ENCODE measurements around the gene UBE4B. TPM values are rescaled to one million over a fixed set of nuclear protein-coding genes. Genes with fewer than 3 reads are reported as not detected.

The UBE4B gene
- total and polyA plus RNA-seq, 10 of the 15 experiments (the other 5 are each of a cell fraction or from before 2014, with no cell fraction given): 2.9 to 32.6 (median 20.7) TPM

- TF ChIP-seq EZH2 (IDR thresholded peaks at IDR 0.05; ENCODE audit: borderline replicate concordance, control insufficient read depth, low read depth, low read length) (no peak), BRCA1 (IDR thresholded peaks at IDR 0.05; ENCODE audit: low read depth, low read length) (no peak), TBL1XR1 (IDR thresholded peaks at IDR 0.05; ENCODE audit: low read depth, low read length) (no peak), RELA (IDR thresholded peaks at IDR 0.05; ENCODE audit: borderline replicate concordance, partially characterized antibody) (no peak), RELB (IDR thresholded peaks at IDR 0.05; ENCODE audit: low read depth) (peak; percentile 41), ZNF687 (IDR thresholded peaks at IDR 0.05) (peak; percentile 51), MTA3 (IDR thresholded peaks at IDR 0.05; ENCODE audit: borderline replicate concordance, low read length) (no peak), CBX5 (IDR thresholded peaks at IDR 0.05; ENCODE audit: low read depth) (no peak), ZNF207 (IDR thresholded peaks at IDR 0.05; ENCODE audit: borderline replicate concordance) (0 out of 2 replicates have a peak, but pooled peaks have one; percentile 26), WRNIP1 (IDR thresholded peaks at IDR 0.05; ENCODE audit: borderline replicate concordance, low read depth, low read length) (no peak), MXI1 (IDR thresholded peaks at IDR 0.05; ENCODE audit: low read depth, low read length) (0 out of 2 replicates have a peak, but pooled peaks have one; percentile 13), SREBF2 (IDR thresholded peaks at IDR 0.05; ENCODE audit: low read length) (no peak), BCLAF1 (IDR thresholded peaks at IDR 0.05) (no peak), RB1 (IDR thresholded peaks at IDR 0.05; ENCODE audit: borderline replicate concordance) (peak; percentile 87; the same call in 1 of the 2 replicates), NR2F1 (conservative IDR thresholded peaks at IDR 0.05) (peak; percentile 87), CHD4 (IDR thresholded peaks at IDR 0.05) (no peak), FOXM1 (IDR thresholded peaks at IDR 0.05; ENCODE audit: low read depth, low read length) (no peak), ZNF24 (IDR thresholded peaks at IDR 0.05) (0 out of 2 replicates have a peak, but pooled peaks have one; percentile 38), PAX5 (IDR thresholded peaks at IDR 0.05; ENCODE audit: borderline replicate concordance, low read depth, low read length) (peak; percentile 55), EED (IDR thresholded peaks at IDR 0.05; ENCODE audit: low read depth) (peak; percentile 81)
- TF ChIP-seq, protein P1, sequence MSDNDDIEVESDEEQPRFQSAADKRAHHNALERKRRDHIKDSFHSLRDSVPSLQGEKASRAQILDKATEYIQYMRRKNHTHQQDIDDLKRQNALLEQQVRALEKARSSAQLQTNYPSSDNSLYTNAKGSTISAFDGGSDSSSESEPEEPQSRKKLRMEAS (IDR thresholded peaks at IDR 0.05; ENCODE audit: low read depth, low read length): no peak
These were observed 177.4 kb downstream of the UBE4B start, which contains the start of gene KIF1B (continued) for GRCh38 chr1:10209905-10210810.
